Common myeloid progenitor, CD34-positive (primary cell): Measurements from ENCODE around the gene IFNA14.
"Not testable (repeated sequence)": the region's sequence is repeated elsewhere in the genome, so short reads cannot be mapped to it uniquely, and the experiment has no call there.

Source experiments
- CTCF ChIA-PET: fragments of 350-600 bp; sonication (Branson Sonifier 250); formaldehyde crosslinking; loops from one replicate; lab custom pipeline; 2021; ENCODE audit warnings: antibody characterized with exemption; lab: Charles Lee
- POLR2A ChIA-PET: fragments of 350-600 bp; sonication (Branson Sonifier 250); formaldehyde crosslinking; loops from one replicate; lab custom pipeline; 2021; ENCODE audit warnings: antibody characterized with exemption; lab: Charles Lee
- DNase-seq, 3 donors: peaks; one replicate each; pipeline versions ENCODE4 v3.0.0 to v3.0.0-alpha.2; 2013
- H3K27ac ChIP-seq, 2 experiments: 1 replicate in 1 of 2; 2 replicates in 1 of 2; pipeline ENCODE4 v1.7.0; 2013; ENCODE audit warnings: inconsistent platforms in 2 of 2, low read length in 2 of 2, mild to moderate bottlenecking in 2 of 2, low read depth in 1 of 2, moderate library complexity in 1 of 2; ENCODE audit not compliant: severe bottlenecking in 2 of 2, insufficient read depth in 1 of 2, poor library complexity in 1 of 2
- H3K27me3 ChIP-seq, 5 experiments: replicated peaks in 2 of 5; 1 replicate in 3 of 5; 2 replicates in 2 of 5; pipeline versions ENCODE4 v1.6.1 to v1.7.0; 2013; ENCODE audit warnings: low read length in 4 of 5, mild to moderate bottlenecking in 2 of 5, moderate library complexity in 2 of 5, inconsistent platforms in 1 of 5; ENCODE audit not compliant: insufficient read depth in 5 of 5, control insufficient read depth in 4 of 5
- H3K36me3 ChIP-seq, 4 experiments: 1 replicate in 2 of 4; 2 replicates in 2 of 4; pipeline versions ENCODE4 v1.6.1 to v1.7.0; 2013; ENCODE audit warnings: low read length in 3 of 4, control low read depth in 1 of 4, mild to moderate bottlenecking in 1 of 4; ENCODE audit not compliant: control insufficient read depth in 4 of 4, insufficient read depth in 4 of 4
- H3K4me1 ChIP-seq, 4 experiments: 1 replicate in 3 of 4; 2 replicates in 1 of 4; pipeline versions ENCODE4 v1.6.1 to v1.7.1; 2013; ENCODE audit warnings: low read length in 3 of 4, mild to moderate bottlenecking in 3 of 4, control low read depth in 1 of 4, inconsistent platforms in 1 of 4, moderate library complexity in 1 of 4; ENCODE audit not compliant: control insufficient read depth in 4 of 4, insufficient read depth in 4 of 4; ENCODE audit errors: control extremely low read depth in 1 of 4
- H3K4me3 ChIP-seq, 7 experiments: 1 replicate in 4 of 7; 2 replicates in 3 of 7; pipeline versions ENCODE4 v1.5.1 to v1.7.0; 2013; ENCODE audit warnings: mild to moderate bottlenecking in 7 of 7, low read length in 6 of 7, moderate library complexity in 6 of 7, inconsistent platforms in 2 of 7, low read depth in 2 of 7, control low read depth in 1 of 7; ENCODE audit not compliant: insufficient read depth in 4 of 7, control insufficient read depth in 1 of 7; ENCODE audit errors: extremely low read depth in 1 of 7
- H3K9me3 ChIP-seq, 5 experiments: 1 replicate in 4 of 5; 2 replicates in 1 of 5; pipeline versions ENCODE4 v1.6.1 to v1.7.1; 2013; ENCODE audit warnings: low read length in 4 of 5, mild to moderate bottlenecking in 2 of 5, inconsistent platforms in 1 of 5, low read depth in 1 of 5, moderate library complexity in 1 of 5; ENCODE audit not compliant: control insufficient read depth in 4 of 5, insufficient read depth in 2 of 5; ENCODE audit errors: control extremely low read depth in 1 of 5
- WGBS: methylation state at CpG from one replicate; pipeline ENCODE4 v1.1.5; 2013; ENCODE audit not compliant: insufficient coverage; 5-methylcytosine and 5-hydroxymethylcytosine counted together

Gene IFNA14

DNA sequence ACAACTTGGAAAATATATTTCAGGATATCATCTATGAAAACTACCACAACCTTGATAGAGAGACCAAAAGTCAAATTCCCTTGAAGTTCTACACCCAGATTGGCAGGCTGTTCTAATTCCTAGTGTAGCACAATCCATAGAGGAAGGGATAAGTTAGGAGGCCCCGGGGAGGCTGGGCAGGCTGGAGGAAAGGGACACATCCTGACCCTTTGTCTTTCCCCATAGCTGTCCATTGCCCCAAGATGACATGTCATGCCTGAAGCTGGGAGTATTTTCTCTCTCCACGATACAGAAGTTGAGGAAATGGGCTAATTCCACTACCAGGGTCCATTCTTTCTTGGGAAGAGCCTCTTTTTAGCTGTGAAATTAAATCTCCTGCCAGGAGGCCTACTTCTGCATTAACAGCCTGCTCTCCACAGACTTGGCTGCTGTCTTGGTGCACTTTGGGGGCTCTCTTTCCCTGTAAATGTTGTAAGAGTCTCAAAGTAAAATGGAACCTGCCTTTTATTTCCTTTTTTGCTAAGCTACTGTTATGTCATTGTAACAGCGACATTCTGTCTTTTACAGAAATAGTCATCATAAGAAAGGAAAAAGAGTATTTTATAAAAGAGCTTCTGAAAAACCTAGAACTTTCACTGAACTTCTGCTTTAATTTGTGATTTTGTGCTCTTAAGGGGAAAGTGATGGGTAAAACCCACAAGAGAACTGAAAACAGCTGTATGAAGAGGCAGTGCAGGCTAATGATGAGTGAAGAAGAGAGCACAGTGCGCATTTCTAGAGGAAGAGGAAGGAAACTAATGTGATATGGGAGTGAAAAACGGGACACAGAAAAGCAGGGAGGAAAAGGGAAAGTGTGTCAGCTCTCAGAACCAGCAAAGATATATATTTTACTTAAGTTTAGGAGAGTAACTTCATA, 26.1 kb downstream of the IFNA14 start:
- H3K4me1 ChIP-seq, POLR2A ChIA-PET, H3K36me3 ChIP-seq, H3K27me3 ChIP-seq, H3K9me3 ChIP-seq, H3K27ac ChIP-seq: not testable (repeated sequence)
- 75% methylated on average over 1 of the region's 5 CpGs for WGBS
- peak overlapping the region in 1 of 7 experiments; percentile 42 for H3K4me3 ChIP-seq
- CTCF ChIA-PET: interaction anchor here (0.5 to 1.6 kb wide), 7 partner anchors 10 to 238 kb away, joined by 3 to 5 read pairs (median 3); no protein-coding TSS in a partner anchor
- peak; percentile 24 to 62 (median 59) for DNase-seq

DNA sequence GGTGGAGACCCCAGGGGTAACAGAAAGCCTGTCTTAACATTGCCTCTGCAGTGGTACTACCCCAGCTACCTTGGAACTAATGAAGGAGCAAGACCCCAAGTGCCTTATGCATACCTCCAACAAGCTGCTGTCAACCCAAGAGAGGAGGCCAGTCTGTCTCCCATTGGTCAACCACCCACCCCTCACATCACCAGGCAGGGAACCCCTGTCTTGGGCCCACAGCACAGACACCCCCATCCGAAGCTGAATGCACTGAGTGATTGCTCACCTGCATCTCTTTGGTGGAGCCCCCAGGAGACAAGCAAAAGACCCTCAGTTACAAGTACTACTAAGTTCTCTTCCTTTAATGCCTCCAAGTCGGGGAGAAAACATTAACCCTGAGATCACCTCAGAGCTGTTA, 27.6 kb downstream of the IFNA14 start:
- H3K4me1 ChIP-seq, POLR2A ChIA-PET, H3K9me3 ChIP-seq, H3K36me3 ChIP-seq, H3K27ac ChIP-seq, H3K4me3 ChIP-seq, H3K27me3 ChIP-seq, DNase-seq: not testable (repeated sequence)
- 100% methylated on average over 1 of the region's 2 CpGs for WGBS
- CTCF ChIA-PET: interaction anchor here (0.6 to 2.4 kb wide), 5 partner anchors 8 to 101 kb away, joined by 3 to 5 read pairs (median 5); no protein-coding TSS in a partner anchor

DNA sequence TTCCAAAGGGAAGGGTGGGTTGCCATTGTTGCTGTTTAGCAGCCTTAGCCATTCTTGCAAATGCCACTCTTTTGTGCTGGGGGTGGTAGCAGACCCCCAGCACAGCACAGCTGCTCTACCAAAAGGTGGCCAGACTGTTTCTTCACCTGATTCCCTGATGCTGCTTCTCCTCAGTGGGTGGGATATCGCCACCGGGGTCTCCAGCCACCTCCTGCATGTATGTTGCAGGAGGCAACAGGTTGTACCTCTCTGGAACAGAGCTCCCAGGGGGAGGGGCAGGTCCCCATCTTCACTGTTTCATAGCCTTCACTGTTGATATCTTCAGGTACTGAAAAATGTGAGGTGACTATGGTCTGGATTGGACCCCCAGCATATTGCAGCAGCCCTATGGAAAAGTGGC, 29.0 kb downstream of the IFNA14 start:
- no CpG with 5 or more reads among the region's 2 CpGs for WGBS
- DNase-seq, H3K4me3 ChIP-seq, H3K36me3 ChIP-seq, H3K9me3 ChIP-seq, H3K27ac ChIP-seq, H3K4me1 ChIP-seq, POLR2A ChIA-PET, H3K27me3 ChIP-seq: not testable (repeated sequence)
- CTCF ChIA-PET: interaction anchor here (1.0 to 2.4 kb wide), 3 partner anchors 8 to 31 kb away, joined by 3 to 5 read pairs (median 4); partner anchors contain the start of gene IFNA7

DNA sequence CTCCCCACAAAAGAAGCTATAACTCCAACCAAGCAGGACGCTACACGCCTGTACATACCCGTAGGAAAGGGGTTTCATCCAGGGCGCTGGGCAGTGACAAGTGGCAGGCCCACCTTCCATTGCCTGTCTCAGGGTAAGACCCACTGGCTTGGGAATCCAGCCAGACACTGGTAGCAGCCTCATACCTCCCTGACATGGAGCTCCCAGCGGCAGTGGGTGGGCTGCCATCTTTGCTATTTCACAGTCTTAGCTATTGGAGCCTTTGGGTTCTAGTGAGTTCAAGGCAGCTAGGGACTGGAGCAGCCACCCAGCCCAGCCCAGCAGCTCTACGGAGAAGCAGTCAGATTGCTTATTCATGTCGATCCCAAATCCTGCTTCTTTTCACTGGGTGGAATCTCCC, 29.5 kb downstream of the IFNA14 start:
- Histone ChIP-seq H3K9me3 (no peaks in the 10 kb centered on the region), H3K36me3 (no peaks in the 10 kb centered on the region), H3K4me1 (no peaks in the 10 kb centered on the region), H3K27ac (no peak overlapping the region), H3K4me3 (no peak overlapping the region), H3K27me3 (no peaks in the 10 kb centered on the region)
- POLR2A ChIA-PET: no interaction called here
- WGBS: 100% methylated on average over 7 of the region's 7 CpGs
- CTCF ChIA-PET: interaction anchor here (1.0 to 1.2 kb wide), 2 partner anchors 8 to 15 kb away, joined by 3 to 4 read pairs; partner anchors contain the start of gene IFNA7
- no peak for DNase-seq

DNA sequence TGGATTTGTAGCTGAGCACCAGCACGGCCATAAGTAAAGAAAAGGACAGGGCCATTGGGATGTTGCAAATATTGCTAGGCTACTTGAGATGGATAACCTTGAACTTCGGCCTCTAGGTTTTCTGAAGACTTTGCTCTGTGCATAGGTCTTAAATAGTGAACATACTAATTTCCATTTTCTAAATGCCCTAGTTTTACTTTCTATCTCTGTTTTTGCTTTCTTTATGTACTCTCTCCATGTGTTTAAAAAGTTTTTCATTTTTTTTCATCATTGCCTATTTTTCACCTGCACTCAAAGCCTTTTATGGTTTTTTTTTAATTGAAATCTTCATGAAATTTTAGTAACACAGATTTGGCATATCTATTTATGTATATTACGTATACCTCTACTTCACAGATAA, 32.8 kb downstream of the IFNA14 start, which contains the start of gene IFNA10:
TSS of gene IFNA10 (minus strand) at position 101 of the 400 bp plus-strand sequence. CDS start at position 55, 46 bp downstream.
- POLR2A ChIA-PET, H3K9me3 ChIP-seq: not testable (repeated sequence)

DNA sequence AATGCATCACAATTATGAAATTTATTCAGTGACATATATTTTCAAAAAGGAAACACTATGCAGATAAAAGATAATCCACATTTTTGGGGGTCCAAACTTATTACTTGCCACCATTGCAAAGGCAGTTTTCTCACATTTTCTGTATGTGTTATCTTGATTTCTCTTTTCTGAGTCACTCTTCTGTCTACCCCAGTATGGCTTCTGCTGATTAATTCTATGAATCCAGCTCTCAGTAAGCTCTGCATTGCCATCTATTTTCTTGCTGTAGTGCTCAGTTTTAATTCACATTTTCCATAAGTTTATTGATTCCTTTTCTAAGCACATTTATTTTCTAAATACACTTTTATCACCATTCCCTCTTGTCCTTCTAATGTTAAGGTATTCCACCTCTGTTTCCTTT, 34.6 kb downstream of the IFNA14 start:
- POLR2A ChIA-PET: no interaction called here
- no peaks in the 10 kb centered on the region for H3K36me3 ChIP-seq
- no peak for DNase-seq
- no peak overlapping the region for H3K4me3 ChIP-seq
- no peaks in the 10 kb centered on the region for H3K4me1 ChIP-seq
- no peaks in the 10 kb centered on the region for H3K9me3 ChIP-seq
- CTCF ChIA-PET: no interaction called here
- no peak overlapping the region for H3K27ac ChIP-seq
- no peaks in the 10 kb centered on the region for H3K27me3 ChIP-seq

More for the DNA sequence above, 32.8 kb downstream of the IFNA14 start, which contains the start of gene IFNA10:
- H3K27ac ChIP-seq, CTCF ChIA-PET, H3K4me1 ChIP-seq, H3K36me3 ChIP-seq, DNase-seq, H3K27me3 ChIP-seq, H3K4me3 ChIP-seq: not testable (repeated sequence)
- WGBS: no CpG with 5 or more reads among the region's 3 CpGs

DNA sequence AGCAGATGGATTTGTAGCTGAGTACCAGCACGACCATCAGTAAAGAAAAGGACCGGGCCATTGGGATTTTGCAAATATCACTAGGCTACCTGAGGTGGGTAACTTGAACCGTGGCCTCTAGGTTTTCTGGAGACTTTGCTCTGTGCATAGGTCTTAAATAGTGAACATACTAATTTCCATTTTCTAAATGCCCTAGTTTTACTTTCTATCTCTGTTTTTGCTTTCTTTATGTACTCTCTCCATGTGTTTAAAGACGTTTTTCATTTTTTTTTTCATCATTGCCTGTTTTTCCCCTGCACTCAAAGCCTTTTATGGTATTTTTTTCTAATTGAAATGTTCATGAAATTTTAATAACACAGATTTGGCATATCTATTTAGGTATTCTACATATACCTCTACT, 37.7 kb downstream of the IFNA14 start, which contains the start of gene IFNA7:
TSS of gene IFNA7 (minus strand) at position 101 of the 400 bp plus-strand sequence. CDS start at position 61, 40 bp downstream.
- H3K4me1 ChIP-seq, H3K4me3 ChIP-seq, H3K27ac ChIP-seq, H3K27me3 ChIP-seq, DNase-seq, H3K9me3 ChIP-seq, H3K36me3 ChIP-seq, POLR2A ChIA-PET: not testable (repeated sequence)
- CTCF ChIA-PET: interaction anchor here (1.0 to 1.6 kb wide), 3 partner anchors 8 to 115 kb away, joined by 3 read pairs; no protein-coding TSS in a partner anchor
- WGBS: 100% methylated on average over 1 of the region's 4 CpGs
